Measurements from ENCODE around the gene PKP4. TPM values are rescaled to one million over a fixed set of nuclear protein-coding genes. Genes with fewer than 3 reads are reported as not detected.

PKP4 gene
- total RNA-seq, 1 donor from 2014 or later, result 142 TPM

DNA sequence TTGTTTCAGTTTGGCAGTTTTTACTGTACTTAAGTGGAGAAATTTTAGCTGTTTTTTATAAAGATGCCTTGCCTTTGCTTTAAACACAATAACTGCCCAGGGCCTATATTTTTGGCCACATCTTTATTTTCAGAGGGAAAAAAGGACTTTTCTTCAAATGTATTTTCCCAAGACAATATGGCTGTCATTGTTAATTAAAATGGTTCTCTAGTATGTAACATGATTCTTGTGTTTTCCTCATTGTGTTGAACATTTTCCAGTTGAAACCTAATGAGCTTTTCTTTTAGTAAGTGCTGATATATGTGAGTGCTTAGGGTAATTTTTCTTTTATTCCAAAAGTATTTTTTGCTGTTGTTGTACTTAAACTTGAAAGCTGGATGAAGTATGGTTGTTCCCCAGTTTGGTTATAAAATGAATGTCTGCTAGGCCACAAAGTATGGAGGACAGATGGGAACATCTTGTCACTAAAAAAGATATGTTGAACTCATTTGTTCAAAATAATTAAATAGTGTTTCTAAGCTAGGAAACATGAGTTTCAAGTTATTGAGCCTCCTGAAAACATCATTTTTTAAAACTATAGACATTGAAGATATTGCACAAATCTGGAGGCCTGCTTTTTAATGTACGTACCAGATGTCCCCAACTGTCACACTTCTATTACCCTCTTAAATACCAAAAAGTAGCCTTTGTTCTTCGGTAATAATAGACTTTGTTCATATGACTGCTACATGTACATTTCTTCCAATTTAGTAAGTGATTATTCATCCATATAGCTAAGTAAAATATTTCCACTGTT is 190.9 kb downstream of the PKP4 start:
- DNase-seq (ENCODE audit: low spot score), result no peak

- no peak for DNase-seq (ENCODE audit: low spot score)
These were observed 193.1 kb downstream of the PKP4 start for GRCh38 chr2:158649846-158650245.

GRCh38 chr2:158650646-158651357 is 194.1 kb downstream of the PKP4 start:
- no peak for DNase-seq (ENCODE audit: low spot score)

DNA sequence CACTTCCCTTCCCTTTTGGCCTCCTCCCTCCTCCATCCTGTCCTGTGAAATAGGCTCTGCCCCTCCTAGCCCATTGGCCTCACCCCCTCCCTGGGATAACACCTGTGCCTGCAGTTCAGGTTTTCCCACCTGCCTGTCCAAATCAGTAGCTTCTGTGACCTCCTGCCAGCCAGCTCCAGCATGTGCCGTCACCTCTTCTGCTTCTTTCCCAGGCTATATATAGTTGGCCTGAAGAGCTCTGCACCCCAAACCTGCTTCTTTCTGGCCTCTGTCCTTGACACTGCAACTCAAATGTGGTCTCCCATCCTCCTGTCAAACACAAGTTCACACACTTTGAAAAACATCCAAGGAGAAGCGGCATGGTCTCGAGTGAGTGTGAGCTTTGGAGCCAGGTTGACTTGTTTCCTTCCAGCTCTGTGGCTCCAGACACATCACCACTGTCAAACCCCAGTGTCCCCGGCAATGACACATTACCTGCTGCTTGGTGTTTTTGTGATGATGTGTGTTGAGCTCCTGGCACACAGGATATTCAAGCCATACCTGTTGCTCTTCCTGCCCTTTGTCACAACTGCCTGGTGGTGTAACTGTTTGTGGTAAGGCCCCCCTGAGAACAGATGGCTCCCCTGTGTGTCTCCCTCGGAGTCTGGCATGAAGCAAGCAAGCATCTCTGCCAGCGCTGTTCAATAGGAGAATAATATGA is 194.8 kb downstream of the PKP4 start:
- no peak for DNase-seq (ENCODE audit: low spot score)

- no peak for DNase-seq (ENCODE audit: low spot score)
These were observed 198.9 kb downstream of the PKP4 start for GRCh38 chr2:158655628-158656027.

DNA sequence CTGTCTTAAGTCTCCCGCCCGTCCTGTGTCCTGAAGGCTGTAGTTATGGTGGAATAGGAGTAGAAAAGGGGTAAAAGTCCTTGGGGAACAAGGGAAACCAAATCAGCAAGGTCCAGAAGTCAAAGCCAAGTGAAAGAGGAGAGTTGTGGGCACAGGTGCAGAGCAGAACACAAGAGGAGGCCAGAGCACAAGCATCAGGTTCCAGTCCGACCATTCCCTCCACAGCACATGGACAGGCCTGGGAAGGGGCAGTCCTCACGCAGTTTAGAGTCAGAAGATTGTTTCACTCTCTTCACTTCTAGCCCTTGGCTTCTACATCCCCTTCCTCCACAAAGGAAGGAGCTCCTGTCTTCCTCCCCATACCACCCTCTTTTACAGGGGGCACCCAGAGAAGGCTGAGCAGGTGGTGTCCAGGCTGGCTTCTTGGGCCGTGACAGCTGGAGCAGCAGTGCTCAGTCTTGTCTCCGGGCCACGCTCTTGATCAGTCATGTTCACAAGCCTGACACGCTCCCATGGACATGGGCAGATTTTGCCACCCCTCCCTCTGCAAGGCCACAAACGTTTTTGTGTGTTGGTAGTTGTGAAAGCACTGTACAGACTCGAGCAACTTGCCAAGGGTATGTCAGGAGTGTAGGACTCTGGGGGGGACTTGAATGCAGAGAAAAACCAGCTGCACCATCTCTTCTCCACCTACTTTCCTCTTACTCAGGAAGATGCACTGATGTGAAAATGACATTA is 199.9 kb downstream of the PKP4 start:
- DNase-seq (ENCODE audit: low spot score), result no peak

GRCh38 chr2:158658396-158658795 is 201.6 kb downstream of the PKP4 start:
- no peak for DNase-seq (ENCODE audit: low spot score)

GRCh38 chr2:158659483-158659882 is 202.7 kb downstream of the PKP4 start:
- DNase-seq (ENCODE audit: low spot score), result no peak

DNA sequence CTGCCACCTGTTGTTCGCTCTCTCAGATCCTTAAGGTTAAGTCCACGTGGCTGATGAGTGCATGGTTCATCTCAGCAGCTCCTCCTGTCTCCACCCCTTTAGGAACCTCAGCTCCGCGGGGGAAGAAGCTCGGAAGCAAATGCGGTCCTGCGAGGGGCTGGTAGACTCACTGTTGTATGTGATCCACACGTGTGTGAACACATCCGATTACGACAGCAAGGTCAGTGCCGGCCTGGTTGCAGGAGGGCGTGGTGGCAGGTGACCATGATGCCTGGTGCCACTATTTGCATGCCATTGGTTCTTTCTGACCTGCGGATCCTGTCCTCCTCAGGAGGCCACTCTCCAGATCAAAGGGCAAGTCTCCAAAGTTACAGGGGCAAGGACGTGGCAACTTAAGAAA is 204.5 kb downstream of the PKP4 start:
- no peak for DNase-seq (ENCODE audit: low spot score)

- no peak for DNase-seq (ENCODE audit: low spot score)
These were observed 205.7 kb downstream of the PKP4 start for GRCh38 chr2:158662421-158662820.

DNA sequence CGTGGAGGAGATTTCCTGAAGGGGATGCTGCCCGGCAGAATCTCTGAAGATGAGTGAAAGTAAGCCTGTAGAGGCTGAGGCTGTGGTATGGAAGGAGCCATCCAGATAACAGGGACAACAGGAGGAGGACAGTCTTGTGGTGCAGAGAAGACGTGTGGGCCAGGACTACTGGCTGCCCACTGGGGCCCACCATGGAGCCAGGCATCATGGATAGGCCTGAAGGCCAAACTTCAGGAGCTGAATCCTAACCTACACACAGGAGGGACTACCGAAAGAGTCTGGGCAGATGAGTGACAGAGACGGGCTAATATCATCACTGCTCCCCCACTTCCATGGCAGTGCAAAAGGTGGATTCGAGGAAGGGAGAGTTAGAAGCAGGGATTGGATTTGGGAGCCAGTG is 207.0 kb downstream of the PKP4 start:
- no peak for DNase-seq (ENCODE audit: low spot score)

DNA sequence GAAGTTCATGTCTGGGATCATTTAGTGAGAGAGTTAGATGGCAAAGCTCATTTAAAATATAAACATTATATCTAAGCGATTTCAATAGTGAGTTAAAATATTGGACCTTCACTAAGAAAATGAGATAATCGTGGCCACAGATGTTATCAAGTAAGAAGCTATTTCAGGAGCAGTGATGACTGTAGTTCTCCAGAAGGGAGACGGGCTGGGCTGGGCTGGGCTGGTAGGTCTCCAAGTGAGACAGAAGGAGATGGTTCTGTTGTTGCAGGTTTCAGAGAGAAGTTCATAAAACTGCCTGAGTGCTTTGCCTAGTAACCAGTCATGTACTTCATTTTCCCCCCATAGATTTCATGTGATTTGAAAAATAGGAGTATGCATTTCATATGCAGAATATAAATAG is 208.2 kb downstream of the PKP4 start:
- no peak for DNase-seq (ENCODE audit: low spot score)

GRCh38 chr2:158665536-158666302 is 209.0 kb downstream of the PKP4 start:
- no peak for DNase-seq (ENCODE audit: low spot score)

- DNase-seq (ENCODE audit: low spot score), result no peak
These were observed 210.2 kb downstream of the PKP4 start for GRCh38 chr2:158666969-158667368.

DNA sequence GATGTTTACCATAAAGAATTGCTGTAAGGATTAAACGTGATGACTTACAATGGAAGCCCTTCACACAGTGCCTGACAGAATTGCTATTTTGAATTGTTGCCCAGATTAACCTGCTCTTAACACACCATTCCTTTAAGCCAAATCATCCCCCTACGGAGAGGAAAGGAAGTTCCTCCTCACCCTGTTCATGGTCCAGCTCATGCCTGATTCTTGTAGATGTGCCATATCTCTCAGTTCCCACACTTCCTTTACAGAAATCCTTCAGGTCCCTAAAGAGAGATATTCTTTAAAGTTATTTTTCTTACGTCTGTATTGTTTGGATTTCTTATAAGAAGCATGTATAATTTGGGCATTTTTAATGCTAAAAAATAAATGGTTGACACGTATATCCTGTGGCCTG is 210.8 kb downstream of the PKP4 start:
- no peak for DNase-seq (ENCODE audit: low spot score)

DNA sequence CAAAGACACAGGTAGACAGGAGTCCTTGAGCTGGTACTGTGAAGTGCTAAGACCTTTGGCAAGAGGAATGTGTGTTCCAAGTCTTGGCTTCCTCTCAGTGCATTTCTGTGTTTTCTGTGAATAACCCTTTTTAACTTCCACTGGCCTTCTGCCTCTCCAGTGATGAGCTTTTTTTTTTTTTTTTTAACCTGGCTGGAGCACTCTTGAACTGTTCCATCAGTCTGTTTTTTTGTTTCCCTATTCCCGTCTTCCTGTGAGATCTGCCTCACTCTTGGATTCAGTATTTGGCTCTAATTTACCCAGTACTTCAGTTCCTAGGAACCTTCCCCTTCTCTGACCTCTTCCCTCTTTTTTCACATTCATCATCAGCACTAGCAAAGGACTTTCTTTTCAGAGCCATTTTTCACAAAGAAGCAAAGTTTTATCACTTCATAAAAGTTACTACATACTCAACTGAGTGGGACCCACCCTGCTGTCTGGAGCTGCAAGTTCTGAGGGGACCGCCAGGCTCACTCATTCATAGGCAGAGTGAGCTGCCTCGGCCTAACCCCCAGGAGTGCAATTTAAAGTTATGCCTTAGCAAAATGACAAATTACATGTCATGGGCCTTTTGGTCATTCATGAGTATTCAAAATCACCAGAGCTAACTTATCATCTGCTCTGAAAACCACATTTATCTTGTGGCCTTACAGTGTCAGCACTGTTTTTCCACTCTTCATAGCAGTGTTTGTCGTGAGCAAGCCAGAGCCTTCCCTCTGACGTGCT is 211.4 kb downstream of the PKP4 start:
- DNase-seq (ENCODE audit: low spot score), result no peak

GRCh38 chr2:158670292-158670691 is 213.5 kb downstream of the PKP4 start:
- no peak for DNase-seq (ENCODE audit: low spot score)

DNA sequence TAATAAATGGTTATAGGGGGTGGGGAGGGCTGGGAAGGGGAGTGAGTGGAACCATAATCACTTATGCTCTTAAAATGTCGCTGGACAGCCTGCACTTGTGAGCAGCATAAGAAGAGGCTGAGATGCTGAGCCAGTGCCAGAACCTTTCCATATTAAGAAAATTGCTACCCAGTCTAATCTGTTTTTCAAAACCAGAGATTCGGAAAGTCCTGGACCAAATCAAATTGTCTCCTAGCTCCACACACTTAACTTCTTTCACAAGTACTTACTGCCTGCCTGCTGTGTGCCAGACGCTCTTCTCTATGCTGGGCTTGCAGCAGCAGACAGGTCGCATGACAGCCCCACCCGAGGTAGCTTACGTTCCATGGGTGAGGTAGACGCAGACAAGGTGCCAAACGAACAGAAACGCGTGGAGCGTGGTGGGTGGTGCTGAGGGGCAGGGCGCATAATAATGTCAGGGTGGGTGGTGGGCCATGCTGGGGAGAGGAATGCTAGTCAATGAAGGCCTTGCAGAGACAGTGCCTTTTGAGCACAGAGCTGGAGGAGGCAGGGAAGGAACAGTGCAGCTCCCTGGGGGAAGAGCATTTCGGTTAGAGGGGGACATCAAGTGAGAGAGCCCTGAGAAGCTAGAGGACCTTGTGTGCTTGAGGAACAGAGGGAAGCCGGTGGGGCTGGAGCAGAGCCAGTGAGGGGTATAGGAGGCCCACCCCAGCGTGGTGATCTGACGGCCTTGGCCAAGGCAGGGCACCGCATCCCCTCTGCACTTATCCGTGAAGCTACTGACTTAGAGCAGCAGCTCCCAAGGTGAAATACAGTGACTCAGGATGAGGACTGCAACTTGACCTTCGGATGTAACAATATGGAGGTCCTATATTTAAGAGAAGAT is 214.9 kb downstream of the PKP4 start:
- DNase-seq (ENCODE audit: low spot score), result no peak

GRCh38 chr2:158676295-158676694 is 219.5 kb downstream of the PKP4 start:
- DNase-seq (ENCODE audit: low spot score), result no peak
